Esophagus muscularis mucosa (tissue), 4 donors: Measurements from ENCODE around the gene COPG2.

ENCODE experiments used
- EP300 ChIP-seq: sonication (generic); formaldehyde crosslinking; IDR thresholded peaks from one replicate; pipeline ENCODE4 v1.6.1; 2017; ENCODE audit warnings: antibody characterized with exemption
- POLR2A ChIP-seq: fragments of 450-650 bp; IDR thresholded peaks from one replicate; pipeline ENCODE4 v1.6.1; 2017; ENCODE audit warnings: antibody characterized with exemption, moderate library complexity, mild to moderate bottlenecking, low read depth
- TF ChIP-seq, protein P1 (sequence below), 3 experiments: fragments of 200-600 bp in 2 of 3; fragments of 450-650 bp in 1 of 3; sonication (generic) in 2 of 3; IDR thresholded peaks; one replicate each; pipeline ENCODE4 v1.5.1; 2017 to 2019; ENCODE audit warnings: antibody characterized with exemption in 3 of 3, mild to moderate bottlenecking in 2 of 3, moderate library complexity in 1 of 3

DNA sequence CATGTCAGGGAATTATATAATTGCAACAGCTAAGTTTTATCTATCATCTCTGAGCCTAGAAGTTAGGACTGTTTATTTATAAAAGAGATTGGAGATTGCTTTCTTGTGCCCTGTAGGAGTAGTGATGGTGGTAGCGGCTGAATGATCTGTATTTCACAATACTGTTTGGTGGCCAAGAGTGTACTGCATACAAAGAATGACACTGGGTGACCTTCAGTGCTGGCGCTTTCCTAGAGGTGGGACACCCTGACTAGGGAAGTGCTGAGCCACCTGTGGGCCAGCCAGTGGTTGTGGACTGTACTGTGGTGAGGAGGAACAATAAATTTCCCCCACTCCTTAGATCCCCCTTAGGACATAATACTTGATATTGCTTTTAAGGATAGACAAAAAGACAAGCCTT lies 53.0 kb downstream of the COPG2 start:
- TF ChIP-seq, protein P1, sequence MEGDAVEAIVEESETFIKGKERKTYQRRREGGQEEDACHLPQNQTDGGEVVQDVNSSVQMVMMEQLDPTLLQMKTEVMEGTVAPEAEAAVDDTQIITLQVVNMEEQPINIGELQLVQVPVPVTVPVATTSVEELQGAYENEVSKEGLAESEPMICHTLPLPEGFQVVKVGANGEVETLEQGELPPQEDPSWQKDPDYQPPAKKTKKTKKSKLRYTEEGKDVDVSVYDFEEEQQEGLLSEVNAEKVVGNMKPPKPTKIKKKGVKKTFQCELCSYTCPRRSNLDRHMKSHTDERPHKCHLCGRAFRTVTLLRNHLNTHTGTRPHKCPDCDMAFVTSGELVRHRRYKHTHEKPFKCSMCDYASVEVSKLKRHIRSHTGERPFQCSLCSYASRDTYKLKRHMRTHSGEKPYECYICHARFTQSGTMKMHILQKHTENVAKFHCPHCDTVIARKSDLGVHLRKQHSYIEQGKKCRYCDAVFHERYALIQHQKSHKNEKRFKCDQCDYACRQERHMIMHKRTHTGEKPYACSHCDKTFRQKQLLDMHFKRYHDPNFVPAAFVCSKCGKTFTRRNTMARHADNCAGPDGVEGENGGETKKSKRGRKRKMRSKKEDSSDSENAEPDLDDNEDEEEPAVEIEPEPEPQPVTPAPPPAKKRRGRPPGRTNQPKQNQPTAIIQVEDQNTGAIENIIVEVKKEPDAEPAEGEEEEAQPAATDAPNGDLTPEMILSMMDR (IDR thresholded peaks at IDR 0.05), result no peak
- TF ChIP-seq POLR2A (no peak), EP300 (no peak)
